Mucosa of descending colon (tissue), 3 donors: ENCODE results near the gene SLC35B3. TPM values are rescaled to one million over a fixed set of nuclear protein-coding genes. Genes with fewer than 3 reads are reported as not detected.
"Not testable (repeated sequence)": the region's sequence is repeated elsewhere in the genome, so short reads cannot be mapped to it uniquely, and the experiment has no call there.

ENCODE experiments used
- ATAC-seq: fragments of 200-7000 bp; cut with Tn5 transposase; one replicate; pipeline ENCODE4 v1.9.1; 2020; ENCODE audit warnings: mild to moderate bottlenecking, moderate library complexity
- DNase-seq, 3 donors: peaks; one replicate each; pipeline ENCODE4 v3.0.0-alpha.2; 2020
- H3K36me3 ChIP-seq: fragments of 200-600 bp; one replicate; pipeline ENCODE4 v1.8.0; 2021; ENCODE audit warnings: low read depth, mild to moderate bottlenecking
- H3K4me1 ChIP-seq: fragments of 200-600 bp; one replicate; pipeline ENCODE4 v1.8.0; 2021; ENCODE audit warnings: low read depth, mild to moderate bottlenecking
- H3K4me3 ChIP-seq: fragments of 200-600 bp; one replicate; pipeline ENCODE4 v1.8.0; 2021; ENCODE audit warnings: mild to moderate bottlenecking
- H3K9me3 ChIP-seq: fragments of 200-600 bp; one replicate; pipeline ENCODE4 v1.8.0; 2021; ENCODE audit warnings: mild to moderate bottlenecking
- CTCF ChIP-seq: fragments of 200-600 bp; IDR thresholded peaks from one replicate; pipeline ENCODE4 v1.8.0; 2022; ENCODE audit warnings: antibody characterized with exemption, mild to moderate bottlenecking
- intact Hi-C, 2 donors: fragments of 100-400 bp; cut with DNase I in 1 of 2; cut with micrococcal nuclease in 1 of 2; formaldehyde crosslinking; loops; one replicate each; pipeline versions ENCODE4 v1.11.0 to v1.11.1; 2022; cut with DNase I, micrococcal nuclease
- total RNA-seq, 3 donors: library from RNA; stranded (reverse); fragmentation: NEBNext Ultra II Directional in 2 of 3; extraction: Animal tissue kit (Norgen Biotek cat#: 25700) in 2 of 3; gene quantifications; one replicate each; pipeline versions ENCODE4 v1.2.1 to v1.2.4, GENCODE V29; 2021 to 2023
- donor health status: DM: no; HTN: no; CAD: no; lungs with moderate emphysema.
- donor health status: DM: no; HTN: no; CAD: no.
- donor health status: DM: no; HTN: yes; CAD: no.

Gene SLC35B3
- total RNA-seq, 3 donors from 2014 or later: 31.8 to 48.2 (median 38.7) TPM

- Histone ChIP-seq H3K4me1 (no peaks in the 10 kb centered on the region), H3K9me3 (no peaks in the 10 kb centered on the region), H3K4me3 (no peak overlapping the region), H3K36me3 (no peaks in the 10 kb centered on the region)
- TF ChIP-seq CTCF: no peak
- ATAC-seq (no peak), DNase-seq (no peak)
- intact Hi-C loops: no loop called here
Measured at GRCh38 chr6:8468552-8469356, 33.4 kb upstream of the SLC35B3 start.

DNA sequence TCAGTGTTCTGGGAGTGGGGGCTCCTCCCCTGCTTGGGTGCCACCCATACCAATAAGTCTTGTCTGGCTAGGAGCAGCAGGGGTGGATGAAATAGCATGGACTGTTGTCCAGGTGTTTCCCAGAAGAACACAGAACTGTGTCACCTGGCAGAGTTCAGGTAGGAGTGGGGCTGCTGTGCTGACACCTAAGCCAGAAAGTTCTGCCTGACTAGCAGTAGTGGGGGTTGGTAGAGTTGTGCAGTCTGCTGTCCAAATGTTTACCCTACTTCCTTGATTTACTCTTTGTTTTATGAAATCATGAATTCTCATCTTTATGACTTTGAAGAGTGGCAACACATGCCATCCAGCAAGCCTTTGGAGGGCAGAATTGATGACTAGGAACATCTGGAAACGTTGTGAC lies 27.3 kb upstream of the SLC35B3 start:
- Histone ChIP-seq H3K4me1 (no peaks in the 10 kb centered on the region), H3K4me3 (no peak overlapping the region), H3K36me3 (no peaks in the 10 kb centered on the region), H3K9me3 (no peaks in the 10 kb centered on the region)
- no peak for TF ChIP-seq CTCF
- intact Hi-C loops: no loop called here
- DNase-seq (no peak), ATAC-seq (peak; percentile 10)

DNA sequence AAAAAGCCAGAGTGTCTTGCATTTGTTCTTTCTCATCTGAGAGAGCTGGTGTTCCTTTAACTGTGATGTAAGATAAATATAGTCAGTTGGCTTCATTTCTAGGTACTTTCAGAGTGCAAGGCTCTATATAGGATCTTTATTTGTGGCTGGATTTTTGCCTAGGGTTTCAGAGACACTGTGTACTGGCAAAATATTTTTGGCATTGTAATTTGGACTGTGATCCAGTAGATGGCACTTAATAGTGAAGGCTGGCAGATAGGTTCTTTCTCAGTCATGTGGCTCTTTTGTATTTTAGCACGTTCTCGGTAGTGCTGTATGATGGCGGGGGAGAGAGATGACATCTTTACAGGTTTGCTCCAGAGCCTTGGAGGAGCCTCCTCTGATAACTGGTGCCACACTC lies 26.8 kb upstream of the SLC35B3 start:
- ATAC-seq (no peak), DNase-seq (no peak)
- H3K9me3 ChIP-seq: no peaks in the 10 kb centered on the region
- no peaks in the 10 kb centered on the region for H3K36me3 ChIP-seq
- TF ChIP-seq CTCF: no peak
- H3K4me1 ChIP-seq: no peaks in the 10 kb centered on the region
- intact Hi-C loops: no loop called here
- no peak overlapping the region for H3K4me3 ChIP-seq

- Histone ChIP-seq H3K36me3 (no peaks in the 10 kb centered on the region), H3K9me3 (no peaks in the 10 kb centered on the region), H3K4me3 (no peak overlapping the region), H3K4me1 (no peaks in the 10 kb centered on the region)
- DNase-seq (no peak), ATAC-seq (no peak)
- intact Hi-C loops: no loop called here
- TF ChIP-seq CTCF: no peak
Measured at GRCh38 chr6:8446391-8446790, 11.0 kb upstream of the SLC35B3 start.

GRCh38 chr6:8445930-8446329 lies 10.6 kb upstream of the SLC35B3 start:
- H3K9me3 ChIP-seq, H3K4me1 ChIP-seq, H3K36me3 ChIP-seq, intact Hi-C loops, ATAC-seq, DNase-seq, H3K4me3 ChIP-seq: not testable (repeated sequence)

DNA sequence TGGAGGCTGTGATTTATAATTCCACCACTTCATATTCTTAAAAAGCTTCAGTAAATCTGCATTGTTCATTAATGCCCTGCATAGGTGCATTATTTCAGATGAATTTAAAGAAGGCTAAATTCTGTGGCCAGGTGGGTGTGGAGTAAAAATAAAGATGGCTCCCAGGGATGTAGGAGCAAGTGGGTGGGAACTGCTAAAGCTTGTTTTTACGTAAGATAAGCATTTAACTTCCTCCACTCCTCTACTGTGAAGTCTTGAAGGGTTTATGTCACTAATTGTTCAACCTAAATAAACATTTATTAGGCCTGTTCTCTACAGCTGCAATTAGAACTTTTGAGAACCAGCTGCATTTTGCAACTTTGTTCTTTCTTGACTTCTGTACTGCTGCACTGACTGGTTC lies 6.8 kb upstream of the SLC35B3 start:
- intact Hi-C loops: no loop called here
- TF ChIP-seq CTCF: no peak
- Histone ChIP-seq H3K9me3 (no peaks in the 10 kb centered on the region), H3K36me3 (no peaks in the 10 kb centered on the region), H3K4me3 (no peak overlapping the region), H3K4me1 (no peaks in the 10 kb centered on the region)
- no peak for ATAC-seq
- DNase-seq: no peak
